ENCODE results near the gene LETM1. TPM values are rescaled to one million over a fixed set of nuclear protein-coding genes. Genes with fewer than 3 reads are reported as not detected.

Gene LETM1
- total and polyA plus RNA-seq, 2 of the 8 experiments (the other 6 are each of a cell fraction or from before 2014, with no cell fraction given): 19.8 to 50.1 TPM

GRCh38 chr4:1777822-1778641 lies 77.9 kb downstream of the LETM1 start:
- 25% methylated on average over 25 of the region's 27 CpGs; no CpG with 5 or more reads in 1 of the 2 experiments for WGBS, 2 experiments (ENCODE audit: extremely low coverage in 1 of 2, insufficient coverage in 1 of 2, insufficient read length in 1 of 2, insufficient replicate concordance in 2 of 2, low coverage in 1 of 2, low lambda C conversion rate in 2 of 2, missing lambda C conversion rate in 1 of 2)
- Histone ChIP-seq H3K36me3 (ENCODE audit: control insufficient read depth in 2 of 4, insufficient read depth in 4 of 4, low read length in 3 of 4) (no peaks in the 10 kb centered on the region), H4K8ac (ENCODE audit: extremely low read depth, insufficient read depth, low read length) (peak overlapping the region; percentile 84; the same call in 1 of the 2 replicates), H2BK15ac (ENCODE audit: low read length) (peak overlapping the region; percentile 46; the same call in 1 of the 2 replicates), H3K18ac (ENCODE audit: extremely low read depth, low read length) (peak overlapping the region; percentile 97), H3K4me2 (ENCODE audit: insufficient read depth in 1 of 2, low read depth in 2 of 2, low read length in 2 of 2) (peak overlapping the region; percentile 43 to 55; a peak in 3 of 4 replicates), H2BK12ac (ENCODE audit: low read depth, low read length) (peak overlapping the region; percentile 99), H3K4ac (replicated peaks; ENCODE audit: insufficient read length, low read depth, low read length) (peak overlapping the region; percentile 98), H4K5ac (ENCODE audit: insufficient read length, low read depth, low read length) (peak overlapping the region; percentile 78), H3K27me3 (replicated peaks in 1 of 4; ENCODE audit: control insufficient read depth in 3 of 4, extremely low read depth in 1 of 4, insufficient read depth in 3 of 4, low read length in 3 of 4) (no peaks in the 10 kb centered on the region), H2AK5ac (ENCODE audit: low read depth, low read length) (peak overlapping the region; percentile 94; the same call in 1 of the 2 replicates), H3K27ac (ENCODE audit: low read depth, low read length) (peak overlapping the region; percentile 60; the same call in 1 of the 2 replicates), H3K9ac (replicated peaks in 1 of 4; ENCODE audit: extremely low read depth in 1 of 4, low read depth in 3 of 4, low read length in 3 of 4) (no peak overlapping the region), H3K9me3 (ENCODE audit: insufficient read depth in 2 of 2, low read depth in 1 of 2, low read length in 1 of 2) (no peaks in the 10 kb centered on the region), H3K14ac (ENCODE audit: insufficient read length) (no peak overlapping the region), H2AFZ (ENCODE audit: low read length) (no peak overlapping the region), H4K91ac (replicated peaks; ENCODE audit: insufficient read length, low read length) (peak overlapping the region; percentile 99), H3K4me1 (replicated peaks in 1 of 4; ENCODE audit: control insufficient read depth in 3 of 4, insufficient read depth in 4 of 4, low read length in 3 of 4) (peaks cover 0 to 27% (median 22%) of the 10 kb centered on the region in 4 experiments; a peak in 6 of 7 replicates), H4K20me1 (replicated peaks in 1 of 2; ENCODE audit: control insufficient read depth in 1 of 2, insufficient read depth in 2 of 2, low read length in 2 of 2) (peaks cover 0 to 2% of the 10 kb centered on the region in 2 experiments), H3K79me1 (ENCODE audit: low read depth, low read length) (no peaks in the 10 kb centered on the region; the same call in 1 of the 2 replicates), H3K23me2 (ENCODE audit: low read depth, low read length) (no peaks in the 10 kb centered on the region), H3K56ac (replicated peaks; ENCODE audit: insufficient read length, low read depth, low read length) (peak overlapping the region; percentile 26), H2BK20ac (ENCODE audit: low read length) (peak overlapping the region; percentile 100), H3K79me2 (ENCODE audit: control insufficient read depth in 1 of 2, insufficient read depth in 2 of 2, low read length in 2 of 2) (no peaks in the 10 kb centered on the region), H2BK5ac (ENCODE audit: low read depth, low read length) (peak overlapping the region; percentile 96), H3K4me3 (ENCODE audit: extremely low read depth in 1 of 4, insufficient read depth in 2 of 4, low read depth in 3 of 4, low read length in 4 of 4) (peak overlapping the region in 1 of 4 experiments; percentile 41; a peak in 2 of 8 replicates), H3K23ac (ENCODE audit: insufficient read length) (no peak overlapping the region), H2BK120ac (replicated peaks; ENCODE audit: low read depth, low read length) (peak overlapping the region; percentile 99)
- FAIRE-seq (no peak), DNase-seq (ENCODE audit: low read depth in 1 of 2, low spot score in 2 of 2) (peak; percentile 56 to 78)
- ChIA-PET POLR2A (ENCODE audit: partially characterized antibody) (interaction anchor here (0.7 to 17.2 kb wide), 13 partner anchors 9 to 285 kb away, joined by 3 to 170 read pairs (median 5); partner anchors contain the start of genes FGFR3, LETM1, TACC3 and TMEM129), CTCF (ENCODE audit: partially characterized antibody) (interaction anchor here (0.5 to 71.2 kb wide), 4 partner anchors 11 to 671 kb away, joined by 3 to 2507 read pairs (median 1256); partner anchors contain the start of gene FGFR3)
- TF ChIP-seq TEAD4 (IDR thresholded peaks at IDR 0.05; ENCODE audit: low read depth, low read length) (peak; percentile 95), RNF2 (IDR thresholded peaks at IDR 0.05; ENCODE audit: borderline replicate concordance, low read depth, low read length, missing control alignments, poor library complexity, severe bottlenecking) (no peak), CTCF (IDR thresholded peaks at IDR 0.05; ENCODE audit: control extremely low read depth in 1 of 3, insufficient read depth in 1 of 3, low read depth in 1 of 3, low read length in 3 of 3) (peak in 1 of 3 experiments; percentile 10; a peak in 1 of 4 replicates), MAX (IDR thresholded peaks at IDR 0.05) (peak; percentile 83), RBBP5 (IDR thresholded peaks at IDR 0.05; ENCODE audit: borderline replicate concordance, low read depth, low read length) (peak; percentile 30; the same call in 1 of the 2 replicates), EP300 (IDR thresholded peaks at IDR 0.05; ENCODE audit: borderline replicate concordance in 1 of 2, low read depth in 2 of 2, low read length in 2 of 2) (peak in 1 of 2 experiments; percentile 70; a peak in 1 of 3 replicates)
